ENCODE results near the gene NDUFA7.
A peak's percentile ranks its signal among the peaks of the same experiment; 100 is the strongest.

NDUFA7 gene

DNA sequence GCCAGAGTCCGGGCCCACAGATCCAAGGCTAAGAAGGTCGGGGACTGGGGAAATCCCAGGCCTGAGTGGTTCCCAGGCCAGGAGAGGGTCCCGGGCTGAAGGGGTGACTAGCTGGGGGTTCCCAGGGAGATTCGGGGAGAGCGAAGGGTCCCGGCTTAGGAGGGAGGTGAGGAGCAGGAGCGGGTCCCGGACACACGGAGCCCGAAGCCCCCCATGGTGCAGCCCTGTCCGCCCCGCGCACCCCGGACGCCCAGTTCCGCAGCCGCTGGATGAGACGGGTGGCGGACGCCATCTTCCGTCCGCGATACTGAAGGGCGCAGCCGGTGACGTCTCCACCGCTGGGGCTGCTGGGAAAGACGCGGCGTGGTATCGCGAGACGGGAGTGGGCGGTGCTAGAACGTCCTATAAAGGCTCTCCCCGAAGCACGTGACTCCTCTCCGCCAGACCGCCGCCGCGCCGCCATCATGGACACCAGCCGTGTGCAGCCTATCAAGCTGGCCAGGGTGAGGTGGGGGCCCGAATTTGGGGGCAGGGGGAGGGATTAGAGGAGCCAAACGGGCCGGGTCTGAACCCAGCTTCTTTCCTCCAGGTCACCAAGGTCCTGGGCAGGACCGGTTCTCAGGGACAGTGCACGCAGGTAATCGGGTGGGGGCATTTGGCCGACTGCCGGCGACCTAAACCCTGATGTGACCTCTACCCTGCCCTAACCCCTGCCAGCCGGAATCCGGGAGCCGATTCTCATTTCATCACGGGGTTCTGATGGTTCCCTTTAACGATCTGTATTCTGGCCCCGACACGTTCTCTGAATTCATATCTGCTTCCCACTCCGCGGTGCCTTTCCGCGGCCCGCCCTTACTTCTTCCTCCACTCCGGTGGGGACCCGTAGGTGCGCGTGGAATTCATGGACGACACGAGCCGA is at the start of gene NDUFA7, which contains the start of gene RPS28:
Gene NDUFA7 (minus strand): TSS at position 309 of the 919 bp plus-strand sequence. CDS start 17 bp downstream, at position 292.
Gene RPS28 (plus strand): TSS at position 430 of the 919 bp plus-strand sequence. CDS start 35 bp downstream, at position 465.
- peak within 1 kb of the TSS; percentile 96 for H3K27ac ChIP-seq
- TF ChIP-seq, protein P1, sequence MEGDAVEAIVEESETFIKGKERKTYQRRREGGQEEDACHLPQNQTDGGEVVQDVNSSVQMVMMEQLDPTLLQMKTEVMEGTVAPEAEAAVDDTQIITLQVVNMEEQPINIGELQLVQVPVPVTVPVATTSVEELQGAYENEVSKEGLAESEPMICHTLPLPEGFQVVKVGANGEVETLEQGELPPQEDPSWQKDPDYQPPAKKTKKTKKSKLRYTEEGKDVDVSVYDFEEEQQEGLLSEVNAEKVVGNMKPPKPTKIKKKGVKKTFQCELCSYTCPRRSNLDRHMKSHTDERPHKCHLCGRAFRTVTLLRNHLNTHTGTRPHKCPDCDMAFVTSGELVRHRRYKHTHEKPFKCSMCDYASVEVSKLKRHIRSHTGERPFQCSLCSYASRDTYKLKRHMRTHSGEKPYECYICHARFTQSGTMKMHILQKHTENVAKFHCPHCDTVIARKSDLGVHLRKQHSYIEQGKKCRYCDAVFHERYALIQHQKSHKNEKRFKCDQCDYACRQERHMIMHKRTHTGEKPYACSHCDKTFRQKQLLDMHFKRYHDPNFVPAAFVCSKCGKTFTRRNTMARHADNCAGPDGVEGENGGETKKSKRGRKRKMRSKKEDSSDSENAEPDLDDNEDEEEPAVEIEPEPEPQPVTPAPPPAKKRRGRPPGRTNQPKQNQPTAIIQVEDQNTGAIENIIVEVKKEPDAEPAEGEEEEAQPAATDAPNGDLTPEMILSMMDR (conservative IDR thresholded peaks at IDR 0.05), result no peak
- TF ChIP-seq ZFX (IDR thresholded peaks at IDR 0.05), result peak; percentile 49; the same call in 1 of the 2 replicates

DNA sequence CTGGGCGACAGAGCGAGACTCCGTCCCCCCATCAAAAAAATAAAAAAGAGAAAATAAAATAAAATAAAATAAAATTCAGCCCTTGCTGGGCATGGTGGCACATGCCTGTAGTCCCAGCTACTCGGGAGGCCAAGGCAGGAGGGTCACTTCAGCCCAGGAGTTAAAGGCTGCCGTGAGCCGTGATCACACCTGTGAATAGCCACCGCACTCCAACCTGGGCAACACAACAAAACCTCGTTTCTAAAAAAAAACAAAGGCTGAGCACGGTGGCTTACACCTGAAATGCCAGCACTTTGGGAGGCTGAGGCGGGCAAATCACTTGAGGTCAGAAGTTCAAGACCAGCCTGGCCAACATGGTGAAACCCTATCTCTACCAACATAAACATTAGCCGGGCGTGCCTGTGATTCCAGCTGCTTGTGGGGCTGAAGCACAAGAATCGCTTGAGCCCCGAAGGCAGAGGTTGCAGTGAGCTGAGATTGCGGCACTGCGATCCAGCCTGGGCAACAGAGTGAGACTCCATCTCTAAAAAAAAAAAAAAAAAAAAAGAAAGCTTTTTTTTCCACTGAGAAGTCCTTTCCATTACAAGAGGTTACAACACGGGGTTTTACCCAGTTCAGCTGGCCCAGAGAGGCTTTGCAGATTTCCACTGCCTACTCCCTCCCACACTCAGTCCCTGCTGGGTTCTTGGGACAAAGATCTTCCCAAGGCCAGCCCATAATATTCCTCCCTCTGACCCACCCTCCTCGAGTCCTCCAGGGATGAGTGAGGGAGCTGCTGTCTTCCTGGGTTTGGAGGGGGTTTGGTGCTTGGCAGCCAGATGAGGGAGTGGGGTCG is 49.2 kb upstream of the NDUFA7 start:
- no peak for TF ChIP-seq ZFX (IDR thresholded peaks at IDR 0.05)
- TF ChIP-seq, protein P1 (conservative IDR thresholded peaks at IDR 0.05), result no peak
- no peak overlapping the region for H3K27ac ChIP-seq

DNA sequence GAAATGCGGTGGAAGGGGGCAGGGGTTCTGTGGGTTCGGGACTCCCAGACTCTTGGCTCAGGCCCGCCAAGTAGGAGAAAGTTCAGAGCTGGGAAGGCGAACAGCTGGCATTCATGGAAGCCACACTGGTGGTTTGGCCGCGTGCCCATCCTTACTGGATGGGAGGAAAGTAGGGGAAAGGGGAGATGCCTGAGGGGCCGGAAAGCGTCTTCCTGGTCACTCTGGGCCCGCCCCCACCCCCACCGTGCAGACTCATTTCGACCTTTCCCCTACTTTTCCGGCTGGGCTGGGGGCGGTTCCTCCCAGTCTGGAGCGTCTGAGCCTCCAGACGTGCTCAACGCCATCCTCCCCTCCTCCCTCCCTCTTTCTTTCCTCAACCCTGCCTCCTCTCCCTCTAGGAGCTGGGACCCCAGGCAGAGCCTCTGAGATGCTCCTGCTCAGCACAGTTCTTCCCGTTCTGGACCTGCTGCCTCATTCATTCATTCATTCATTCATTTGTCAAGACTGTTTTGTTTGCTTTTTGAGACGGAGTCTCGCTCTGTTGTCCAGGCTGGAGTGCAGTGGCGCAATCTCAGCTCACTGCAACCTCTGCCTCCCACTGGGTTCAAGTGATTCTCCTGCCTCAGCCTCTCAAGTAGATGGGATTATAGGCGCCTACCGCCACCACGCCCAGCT is 46.3 kb upstream of the NDUFA7 start:
- H3K27ac ChIP-seq, result 0 out of 2 replicates have a peak overlapping the region, but pooled peaks have one; percentile 3
- no peak for TF ChIP-seq ZFX (IDR thresholded peaks at IDR 0.05)
- TF ChIP-seq, protein P1 (conservative IDR thresholded peaks at IDR 0.05), result no peak

DNA sequence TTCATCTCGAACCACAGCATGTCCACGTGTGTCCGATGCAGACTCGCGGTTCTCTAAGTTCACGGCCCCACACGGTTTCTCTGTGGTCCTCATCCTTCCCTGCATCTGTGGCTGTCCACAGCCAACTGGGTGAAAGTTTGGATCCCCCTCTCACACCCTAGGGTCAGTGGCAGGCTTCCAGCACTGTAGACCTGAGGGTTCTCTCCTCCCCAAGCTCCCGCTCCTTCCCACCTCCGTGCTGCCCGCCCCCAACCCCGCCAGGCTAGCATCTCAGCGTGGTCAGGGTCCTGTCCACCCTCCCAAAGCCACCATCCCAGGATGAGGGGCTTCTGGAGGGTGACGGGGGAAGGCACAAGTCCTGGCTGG is 45.8 kb upstream of the NDUFA7 start:
- 0 out of 2 replicates have a peak overlapping the region, but pooled peaks have one; percentile 3 for H3K27ac ChIP-seq
- TF ChIP-seq ZFX (IDR thresholded peaks at IDR 0.05), result no peak
- TF ChIP-seq, protein P1 (conservative IDR thresholded peaks at IDR 0.05), result no peak

DNA sequence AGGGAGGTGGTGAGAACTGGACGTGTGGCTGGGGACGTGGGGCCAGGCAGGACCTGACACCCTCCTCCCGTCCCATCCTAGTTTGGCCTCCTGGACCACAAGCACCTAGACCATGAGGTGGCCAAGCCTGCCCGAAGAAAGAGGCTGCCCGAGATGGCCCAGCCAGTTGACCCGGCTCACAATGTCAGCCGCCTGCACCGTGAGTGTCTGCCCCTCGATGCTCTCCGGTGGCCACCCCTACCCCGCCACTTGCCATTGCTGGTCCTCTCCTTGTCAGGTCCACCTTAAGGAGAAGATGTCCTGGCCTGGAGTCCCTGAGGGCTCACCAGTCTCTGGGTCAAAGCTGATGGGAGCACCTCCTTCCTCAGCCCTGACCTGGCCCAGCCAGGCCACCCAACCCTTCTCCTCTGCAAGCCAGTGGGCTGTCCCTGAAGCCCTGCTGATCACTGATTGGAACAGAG is 45.0 kb upstream of the NDUFA7 start:
- no peak for TF ChIP-seq ZFX (IDR thresholded peaks at IDR 0.05)
- TF ChIP-seq, protein P1 (conservative IDR thresholded peaks at IDR 0.05), result no peak
- H3K27ac ChIP-seq, result no peak overlapping the region

DNA sequence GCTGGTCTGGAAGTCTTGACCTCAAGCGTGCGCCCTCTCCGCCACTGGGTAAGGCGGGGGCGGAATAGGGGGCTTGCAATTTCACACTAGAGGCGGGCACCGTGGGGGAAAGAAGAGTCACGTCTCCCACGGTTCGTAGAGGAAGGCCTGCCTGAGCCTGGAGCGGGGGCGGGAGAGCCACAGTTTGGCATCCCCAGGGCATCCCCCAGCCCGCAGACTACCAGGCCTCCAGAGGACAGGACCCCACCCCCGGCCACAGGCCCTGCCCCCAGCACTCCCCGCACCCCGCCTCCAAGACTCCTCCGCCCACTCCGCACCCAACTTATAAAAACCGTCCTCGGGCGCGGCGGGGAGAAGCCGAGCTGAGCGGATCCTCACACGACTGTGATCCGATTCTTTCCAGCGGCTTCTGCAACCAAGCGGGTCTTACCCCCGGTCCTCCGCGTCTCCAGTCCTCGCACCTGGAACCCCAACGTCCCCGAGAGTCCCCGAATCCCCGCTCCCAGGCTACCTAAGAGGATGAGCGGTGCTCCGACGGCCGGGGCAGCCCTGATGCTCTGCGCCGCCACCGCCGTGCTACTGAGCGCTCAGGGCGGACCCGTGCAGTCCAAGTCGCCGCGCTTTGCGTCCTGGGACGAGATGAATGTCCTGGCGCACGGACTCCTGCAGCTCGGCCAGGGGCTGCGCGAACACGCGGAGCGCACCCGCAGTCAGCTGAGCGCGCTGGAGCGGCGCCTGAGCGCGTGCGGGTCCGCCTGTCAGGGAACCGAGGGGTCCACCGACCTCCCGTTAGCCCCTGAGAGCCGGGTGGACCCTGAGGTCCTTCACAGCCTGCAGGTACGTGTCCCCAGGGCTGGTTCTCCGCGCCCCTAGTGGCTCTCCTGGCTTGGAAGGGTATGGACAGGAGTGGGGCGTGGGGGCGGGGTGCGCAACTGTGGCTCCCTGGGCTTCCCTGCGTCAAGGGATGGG is 42.9 kb upstream of the NDUFA7 start, which contains the start of gene ANGPTL4:
Gene ANGPTL4 (plus strand): TSS at position 353 of the 969 bp plus-strand sequence. CDS start 167 bp downstream, at position 520.
- H3K27ac ChIP-seq, result peak within 1 kb of the TSS; percentile 69
- TF ChIP-seq, protein P1 (conservative IDR thresholded peaks at IDR 0.05), result no peak
- no peak for TF ChIP-seq ZFX (IDR thresholded peaks at IDR 0.05)

Data from C4-2B (cell line).